Mesenchymal stem cell (in vitro differentiated cells and primary cell): ENCODE data around the gene TRIM67.
A peak's percentile ranks its signal among the peaks of the same experiment; 100 is the strongest.

Experiments
- DNase-seq: peaks from one replicate; pipeline ENCODE4 v3.0.0-alpha.2; 2013
- H2AFZ ChIP-seq: one replicate; pipeline ENCODE4 v1.6.1; 2013; ENCODE audit warnings: low read depth, mild to moderate bottlenecking, control low read depth, inconsistent platforms, low read length, moderate library complexity
- H2AK5ac ChIP-seq: 2 replicates; pipeline ENCODE4 v1.6.1; 2013; ENCODE audit warnings: low read length, moderate library complexity, mild to moderate bottlenecking, inconsistent platforms; ENCODE audit not compliant: severe bottlenecking
- H2BK120ac ChIP-seq: one replicate; pipeline ENCODE4 v1.6.1; 2013; ENCODE audit warnings: low read depth, mild to moderate bottlenecking, inconsistent platforms, low read length, moderate library complexity
- H2BK12ac ChIP-seq, 2 experiments: one replicate each; pipeline ENCODE4 v1.6.1; 2013; ENCODE audit warnings: inconsistent platforms in 2 of 2, low read length in 2 of 2, mild to moderate bottlenecking in 2 of 2, moderate library complexity in 2 of 2, control low read depth in 1 of 2
- H2BK15ac ChIP-seq: one replicate; pipeline ENCODE4 v1.6.1; 2013; ENCODE audit warnings: mild to moderate bottlenecking, low read depth, inconsistent platforms; ENCODE audit not compliant: poor library complexity, severe bottlenecking
- H2BK5ac ChIP-seq: 2 replicates; pipeline ENCODE4 v1.6.1; 2013; ENCODE audit warnings: low read depth, mild to moderate bottlenecking, low read length, control low read depth, inconsistent platforms; ENCODE audit not compliant: poor library complexity, severe bottlenecking
- H3K14ac ChIP-seq, 2 experiments: one replicate each; pipeline ENCODE4 v1.6.1; 2013; ENCODE audit warnings: inconsistent platforms in 2 of 2, low read length in 2 of 2, control low read depth in 1 of 2, mild to moderate bottlenecking in 1 of 2, moderate library complexity in 1 of 2
- H3K18ac ChIP-seq, 2 experiments: one replicate each; pipeline ENCODE4 v1.6.1; 2013; ENCODE audit warnings: inconsistent platforms in 2 of 2, low read length in 2 of 2, control low read depth in 1 of 2, low read depth in 1 of 2, mild to moderate bottlenecking in 1 of 2
- H3K23ac ChIP-seq, 2 experiments: one replicate each; pipeline ENCODE4 v1.6.1; 2013; ENCODE audit warnings: inconsistent platforms in 2 of 2, low read length in 2 of 2, mild to moderate bottlenecking in 2 of 2, moderate library complexity in 2 of 2, control low read depth in 1 of 2
- H3K27ac ChIP-seq: 2 replicates; pipeline ENCODE4 v1.5.1; 2013; ENCODE audit warnings: mild to moderate bottlenecking, moderate library complexity, low read length, control low read depth, inconsistent platforms; ENCODE audit not compliant: poor library complexity, severe bottlenecking
- H3K27me3 ChIP-seq, 2 experiments: 2 replicates each; pipeline versions ENCODE4 v1.6.1 to v1.7.0; 2013; ENCODE audit warnings: low read length in 2 of 2, mild to moderate bottlenecking in 2 of 2, moderate library complexity in 2 of 2, control low read depth in 1 of 2, inconsistent platforms in 1 of 2; ENCODE audit not compliant: control insufficient read depth in 1 of 2, insufficient read depth in 1 of 2
- H3K36me3 ChIP-seq, 2 experiments: 2 replicates each; pipeline versions ENCODE4 v1.6.1 to v1.7.0; 2013; ENCODE audit warnings: low read length in 2 of 2, control low read depth in 1 of 2, inconsistent platforms in 1 of 2, low read depth in 1 of 2, mild to moderate bottlenecking in 1 of 2; ENCODE audit not compliant: insufficient read depth in 2 of 2, control insufficient read depth in 1 of 2
- H3K4ac ChIP-seq, 2 experiments: one replicate each; pipeline ENCODE4 v1.6.1; 2013; ENCODE audit warnings: inconsistent platforms in 2 of 2, low read length in 2 of 2, mild to moderate bottlenecking in 2 of 2, moderate library complexity in 2 of 2, control low read depth in 1 of 2, low read depth in 1 of 2
- H3K4me1 ChIP-seq: 2 replicates; pipeline ENCODE4 v1.6.1; 2013; ENCODE audit warnings: low read depth, low read length, control low read depth; ENCODE audit not compliant: control insufficient read depth, insufficient read depth
- H3K4me2 ChIP-seq: 2 replicates; pipeline ENCODE4 v1.6.1; 2013; ENCODE audit warnings: low read length, mild to moderate bottlenecking, inconsistent platforms; ENCODE audit not compliant: poor library complexity, severe bottlenecking
- H3K4me3 ChIP-seq, 2 experiments: 2 replicates each; pipeline versions ENCODE4 v1.5.1 to v1.7.0; 2013; ENCODE audit warnings: low read length in 2 of 2, mild to moderate bottlenecking in 2 of 2, control low read depth in 1 of 2, low read depth in 1 of 2; ENCODE audit not compliant: insufficient read depth in 1 of 2
- H3K79me1 ChIP-seq: replicated peaks from 2 replicates; pipeline ENCODE4 v1.6.1; 2013; ENCODE audit warnings: mild to moderate bottlenecking, control low read depth, low read length, inconsistent platforms; ENCODE audit not compliant: poor library complexity, severe bottlenecking
- H3K9ac ChIP-seq: 2 replicates; pipeline ENCODE4 v1.7.0; 2013; ENCODE audit warnings: mild to moderate bottlenecking, low read length, moderate library complexity
- H3K9me3 ChIP-seq: 2 replicates; pipeline ENCODE4 v1.7.0; 2013; ENCODE audit warnings: mild to moderate bottlenecking, low read length; ENCODE audit not compliant: control insufficient read depth
- H4K8ac ChIP-seq: one replicate; pipeline ENCODE4 v1.6.1; 2013; ENCODE audit warnings: inconsistent platforms, mild to moderate bottlenecking, low read length, moderate library complexity
- H4K91ac ChIP-seq: one replicate; pipeline ENCODE4 v1.6.1; 2013; ENCODE audit warnings: mild to moderate bottlenecking, low read length, inconsistent platforms
- WGBS: methylation state at CpG from one replicate; pipeline ENCODE4 v1.1.7; 2013; ENCODE audit warnings: mixed read lengths; 5-methylcytosine and 5-hydroxymethylcytosine counted together

Gene TRIM67

DNA sequence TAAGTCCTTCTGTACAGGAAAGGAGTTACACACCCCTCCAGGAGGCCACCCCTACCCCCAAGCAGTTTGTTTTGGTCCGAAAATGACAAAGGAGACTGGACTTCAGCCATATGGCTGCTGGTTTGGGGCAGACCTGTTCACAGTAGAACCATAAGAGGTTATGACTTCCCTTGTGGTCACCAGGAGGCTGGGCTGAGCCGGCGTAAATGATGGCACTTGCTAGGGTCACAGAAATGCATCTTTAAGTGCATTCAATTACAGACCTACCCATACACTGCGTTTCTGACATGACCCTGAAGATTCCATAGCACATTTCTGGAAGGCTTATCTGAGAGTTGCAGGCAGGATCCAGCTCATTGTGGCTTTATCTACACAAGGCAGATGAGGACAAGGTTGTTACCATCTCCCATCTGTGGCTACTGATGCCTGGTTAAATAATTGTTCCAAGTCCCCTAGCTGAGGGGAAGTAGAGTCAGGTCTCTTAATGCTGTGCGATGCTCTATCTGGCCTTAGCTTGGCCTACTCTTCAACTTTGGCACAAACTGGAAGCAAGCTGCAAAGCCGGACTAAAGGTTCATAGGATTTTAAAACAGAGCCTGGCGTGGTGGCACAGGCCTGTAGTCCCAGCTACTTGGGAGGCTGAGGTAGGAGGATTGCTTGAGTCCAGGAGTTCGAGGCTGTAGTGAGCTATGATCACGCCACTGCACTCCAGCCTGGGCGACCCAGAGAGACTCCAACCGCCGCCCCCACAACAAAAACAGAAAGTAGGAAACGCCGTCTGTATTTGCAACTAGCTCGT is 1.7 kb upstream of the TRIM67 start:
- Histone ChIP-seq H3K4me1 (peaks cover 25% of the 10 kb centered on the region), H2AFZ (no peak overlapping the region), H3K4me3 (no peak overlapping the region), H3K27ac (no peak overlapping the region), H3K9me3 (no peaks in the 10 kb centered on the region), H4K91ac (no peak overlapping the region), H2AK5ac (no peak overlapping the region), H3K79me1 (no peaks in the 10 kb centered on the region), H2BK12ac (no peak overlapping the region), H3K4me2 (no peak overlapping the region), H2BK5ac (no peak overlapping the region), H3K23ac (no peak overlapping the region), H3K27me3 (peaks cover 14 to 66% of the 10 kb centered on the region in 2 experiments), H4K8ac (no peak overlapping the region), H3K9ac (no peak overlapping the region), H2BK120ac (no peak overlapping the region), H3K4ac (no peak overlapping the region), H3K14ac (no peak overlapping the region), H3K36me3 (peaks cover 0 to 10% of the 10 kb centered on the region in 2 experiments), H2BK15ac (no peak overlapping the region), H3K18ac (no peak overlapping the region)
- 78% methylated on average over 15 of the region's 15 CpGs for WGBS
- DNase-seq, result no peak

DNA sequence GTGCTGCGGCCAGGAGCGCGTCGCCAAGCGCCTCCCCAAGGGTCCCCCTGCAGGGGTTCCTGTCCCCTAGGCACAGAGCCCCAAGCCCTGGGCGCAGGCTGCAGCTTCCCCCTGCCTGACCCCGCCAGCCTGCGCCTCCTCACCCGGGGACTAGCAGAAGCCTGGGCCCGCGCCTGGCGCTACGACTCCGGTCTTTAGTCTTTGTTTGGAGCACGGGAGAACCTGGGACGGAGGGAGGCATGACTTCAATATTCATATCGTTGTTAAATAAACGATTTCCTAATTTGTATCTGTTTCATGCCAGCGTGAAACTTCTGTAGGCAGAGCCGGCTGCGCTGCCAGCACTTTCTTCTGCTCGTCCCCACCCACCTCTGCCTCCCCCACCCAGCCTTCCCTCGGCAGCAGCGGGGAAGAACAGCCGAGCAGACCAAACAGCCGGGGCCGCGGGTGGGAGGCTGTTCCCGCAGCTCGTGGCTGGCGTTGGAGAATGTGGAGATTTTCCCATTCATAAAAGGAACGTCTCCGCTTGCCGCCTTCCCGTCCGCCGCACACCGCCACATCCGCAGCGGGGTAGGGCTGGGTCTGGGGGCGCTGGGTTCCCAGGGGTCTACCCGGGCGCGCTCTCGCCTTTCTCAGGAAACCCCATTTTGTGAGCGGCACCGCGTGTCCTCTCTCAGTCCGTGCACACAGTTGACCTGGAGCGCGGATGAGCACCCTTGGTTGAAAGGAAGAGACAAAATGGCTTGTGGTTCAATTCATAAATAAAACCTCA is 777 bp upstream of the TRIM67 start:
- no peak overlapping the region for H4K8ac ChIP-seq
- H3K4ac ChIP-seq, result no peak overlapping the region
- peaks cover 25% of the 10 kb centered on the region for H3K4me1 ChIP-seq
- no peak overlapping the region for H2AK5ac ChIP-seq
- no peak overlapping the region for H2BK15ac ChIP-seq
- no peak overlapping the region for H4K91ac ChIP-seq
- peaks cover 0 to 10% of the 10 kb centered on the region in 2 experiments for H3K36me3 ChIP-seq
- DNase-seq, result no peak
- H3K4me3 ChIP-seq, result peak overlapping the region; percentile 45 to 63
- H3K4me2 ChIP-seq, result peak overlapping the region; percentile 98
- no peaks in the 10 kb centered on the region for H3K79me1 ChIP-seq
- no peak overlapping the region for H2BK12ac ChIP-seq
- 13% methylated on average over 40 of the region's 51 CpGs for WGBS
- H3K27ac ChIP-seq, result no peak overlapping the region
- H3K23ac ChIP-seq, result no peak overlapping the region
- no peaks in the 10 kb centered on the region for H3K9me3 ChIP-seq
- H3K14ac ChIP-seq, result no peak overlapping the region
- H2BK120ac ChIP-seq, result no peak overlapping the region
- peaks cover 14 to 62% of the 10 kb centered on the region in 2 experiments for H3K27me3 ChIP-seq
- H2AFZ ChIP-seq, result no peak overlapping the region
- H3K18ac ChIP-seq, result no peak overlapping the region
- no peak overlapping the region for H2BK5ac ChIP-seq
- H3K9ac ChIP-seq, result no peak overlapping the region

DNA sequence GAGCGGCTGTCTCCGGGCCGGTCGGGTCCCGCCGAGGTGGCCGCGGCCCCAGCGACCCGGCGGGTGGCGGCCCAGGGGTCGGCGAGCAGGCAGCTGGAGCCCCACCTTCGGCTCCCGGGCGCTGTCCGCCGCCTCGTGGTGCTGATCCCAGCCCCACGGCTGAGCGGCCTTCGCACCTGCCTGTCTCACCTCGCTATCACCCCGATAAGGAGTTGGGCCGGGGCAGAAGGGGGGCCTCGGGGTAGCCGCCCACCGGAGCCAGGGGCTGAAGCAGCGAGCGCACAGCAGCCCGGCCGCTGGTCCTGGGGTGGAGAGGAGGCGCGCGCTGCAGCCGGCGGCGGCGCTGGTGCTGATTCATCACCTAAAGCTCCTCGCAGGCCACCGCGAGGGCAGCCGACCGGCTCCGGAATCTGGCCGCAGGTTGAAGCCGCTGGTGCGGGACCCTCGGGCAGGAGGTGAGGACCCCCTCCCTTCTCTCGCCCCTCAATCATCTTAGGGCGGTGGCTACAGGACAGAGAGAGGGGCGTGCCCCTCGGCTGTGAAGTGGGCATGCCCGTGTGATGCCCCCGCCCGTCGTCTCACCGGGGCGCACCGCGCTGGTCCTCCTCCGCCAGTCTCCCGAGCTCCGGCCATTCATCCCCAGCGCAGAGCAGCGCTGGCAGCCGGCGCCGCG is 575 bp downstream of the TRIM67 start:
- H2BK15ac ChIP-seq, result no peak overlapping the region
- H3K4me3 ChIP-seq, result peak overlapping the region; percentile 56 to 63
- WGBS, result 3% methylated on average over 64 of the region's 71 CpGs
- no peak overlapping the region for H4K8ac ChIP-seq
- H3K14ac ChIP-seq, result no peak overlapping the region
- peaks cover 25% of the 10 kb centered on the region for H3K4me1 ChIP-seq
- H3K27ac ChIP-seq, result no peak overlapping the region
- H3K36me3 ChIP-seq, result peaks cover 0 to 10% of the 10 kb centered on the region in 2 experiments
- no peak overlapping the region for H4K91ac ChIP-seq
- peak; percentile 36 for DNase-seq
- H2AFZ ChIP-seq, result no peak overlapping the region
- no peak overlapping the region for H3K4ac ChIP-seq
- H2BK120ac ChIP-seq, result no peak overlapping the region
- no peak overlapping the region for H2BK12ac ChIP-seq
- H3K27me3 ChIP-seq, result peaks cover 14 to 54% of the 10 kb centered on the region in 2 experiments
- H3K9ac ChIP-seq, result no peak overlapping the region
- H2BK5ac ChIP-seq, result no peak overlapping the region
- no peaks in the 10 kb centered on the region for H3K9me3 ChIP-seq
- peak overlapping the region; percentile 98 for H3K4me2 ChIP-seq
- H2AK5ac ChIP-seq, result no peak overlapping the region
- H3K23ac ChIP-seq, result no peak overlapping the region
- H3K79me1 ChIP-seq, result no peaks in the 10 kb centered on the region
- no peak overlapping the region for H3K18ac ChIP-seq
